ENCODE measurements around the gene C20orf173. TPM values are rescaled to one million over a fixed set of nuclear protein-coding genes. Genes with fewer than 3 reads are reported as not detected.

The C20orf173 gene
- total RNA-seq, 4 donors from 2014 or later = not detected

DNA sequence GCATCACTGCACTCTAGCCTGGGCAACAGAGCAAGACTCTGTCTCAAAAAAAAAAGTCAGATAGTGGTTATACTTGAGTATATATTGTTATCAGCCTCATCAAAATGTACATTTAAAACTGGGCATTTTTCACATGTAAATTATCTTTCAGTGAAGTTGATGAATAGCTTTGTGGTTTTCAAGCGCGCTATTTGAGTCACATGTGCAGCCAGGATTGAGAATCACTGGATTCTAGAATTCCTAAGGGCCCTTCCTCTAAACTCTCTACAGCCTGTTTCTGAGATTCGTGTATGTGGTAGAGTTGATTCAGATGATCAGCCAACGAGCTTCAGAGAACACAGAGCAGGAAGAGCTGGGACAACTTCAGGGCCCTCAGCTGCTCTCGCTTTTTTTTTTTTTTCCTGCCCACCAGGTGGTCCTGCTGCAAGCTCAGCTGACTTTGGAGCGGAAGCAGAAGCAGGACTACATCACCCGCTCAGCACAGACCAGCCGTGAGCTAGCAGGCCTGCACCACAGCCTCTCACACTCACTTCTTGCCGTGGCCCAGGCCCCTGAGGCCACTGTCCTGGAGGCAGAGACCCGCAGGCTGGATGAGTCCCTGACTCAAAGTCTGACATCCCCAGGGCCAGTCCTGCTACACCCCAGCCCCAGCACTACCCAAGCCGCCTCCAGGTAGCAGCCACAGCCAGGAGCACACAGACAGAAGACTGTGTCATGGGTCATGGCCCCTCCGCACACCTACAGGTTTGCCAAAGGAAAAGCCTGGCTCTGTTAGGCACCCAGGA is 18.3 kb downstream of the C20orf173 start:
- no peak overlapping the region for H3K27ac ChIP-seq
- no peak overlapping the region for H3K4me3 ChIP-seq
- H3K4me1 ChIP-seq = no peaks in the 10 kb centered on the region
- no peak for TF ChIP-seq EP300 (IDR thresholded peaks at IDR 0.05)
- TF ChIP-seq POLR2A (IDR thresholded peaks at IDR 0.05) = no peak
- TF ChIP-seq, protein P1, sequence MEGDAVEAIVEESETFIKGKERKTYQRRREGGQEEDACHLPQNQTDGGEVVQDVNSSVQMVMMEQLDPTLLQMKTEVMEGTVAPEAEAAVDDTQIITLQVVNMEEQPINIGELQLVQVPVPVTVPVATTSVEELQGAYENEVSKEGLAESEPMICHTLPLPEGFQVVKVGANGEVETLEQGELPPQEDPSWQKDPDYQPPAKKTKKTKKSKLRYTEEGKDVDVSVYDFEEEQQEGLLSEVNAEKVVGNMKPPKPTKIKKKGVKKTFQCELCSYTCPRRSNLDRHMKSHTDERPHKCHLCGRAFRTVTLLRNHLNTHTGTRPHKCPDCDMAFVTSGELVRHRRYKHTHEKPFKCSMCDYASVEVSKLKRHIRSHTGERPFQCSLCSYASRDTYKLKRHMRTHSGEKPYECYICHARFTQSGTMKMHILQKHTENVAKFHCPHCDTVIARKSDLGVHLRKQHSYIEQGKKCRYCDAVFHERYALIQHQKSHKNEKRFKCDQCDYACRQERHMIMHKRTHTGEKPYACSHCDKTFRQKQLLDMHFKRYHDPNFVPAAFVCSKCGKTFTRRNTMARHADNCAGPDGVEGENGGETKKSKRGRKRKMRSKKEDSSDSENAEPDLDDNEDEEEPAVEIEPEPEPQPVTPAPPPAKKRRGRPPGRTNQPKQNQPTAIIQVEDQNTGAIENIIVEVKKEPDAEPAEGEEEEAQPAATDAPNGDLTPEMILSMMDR (IDR thresholded peaks at IDR 0.05) = no peak
- 78 to 92% methylated on average over 11 to 12 of the region's 12 CpGs for WGBS, 2 donors
- DNase-seq (ENCODE audit: low spot score in 2 of 2) = no peak
- H3K9me3 ChIP-seq = no peaks in the 10 kb centered on the region
- H3K36me3 ChIP-seq = peaks cover 0 to 96% (median 29%) of the 10 kb centered on the region in 3 donors
- H3K27me3 ChIP-seq = no peaks in the 10 kb centered on the region

DNA sequence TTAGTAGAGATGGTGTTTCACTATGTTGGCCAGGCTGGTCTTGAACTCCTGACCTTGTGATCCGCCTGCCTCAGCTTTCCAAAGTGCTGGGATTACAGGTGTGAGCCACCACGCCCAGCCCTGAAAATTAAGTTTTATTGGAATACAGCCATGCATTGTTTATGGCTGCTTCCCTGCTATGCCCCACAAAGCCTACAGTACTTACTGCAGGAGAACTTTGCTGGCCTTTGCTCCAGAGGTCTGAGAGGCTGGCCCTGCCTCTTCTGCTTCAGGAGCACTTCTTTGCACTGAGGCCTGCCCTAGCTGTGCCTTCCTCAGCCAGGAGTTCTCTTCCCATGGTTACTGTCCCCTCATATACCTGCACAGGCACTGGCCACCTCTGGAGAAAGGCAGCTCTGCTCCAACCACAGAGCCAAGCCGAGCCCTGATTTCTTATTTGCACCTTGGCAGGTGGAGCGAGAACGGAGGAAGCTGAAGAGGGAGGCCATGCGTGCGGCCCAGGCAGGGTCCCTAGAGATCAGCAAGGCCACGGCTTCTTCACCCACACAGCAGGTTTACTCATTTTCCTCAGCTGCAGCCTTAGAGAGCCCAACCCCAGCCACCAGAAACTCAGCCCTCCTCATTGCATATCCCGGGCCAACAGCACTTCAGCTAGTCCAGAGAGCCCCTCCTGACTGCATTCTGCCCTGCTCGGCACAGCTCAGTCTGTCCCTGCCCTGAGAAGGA is 20.8 kb downstream of the C20orf173 start:
- DNase-seq (ENCODE audit: low spot score in 2 of 2) = no peak
- 85 to 89% methylated on average over 7 to 9 of the region's 10 CpGs for WGBS, 2 donors
- Histone ChIP-seq H3K4me3 (no peak overlapping the region), H3K9me3 (no peaks in the 10 kb centered on the region), H3K36me3 (peaks cover 0 to 97% (median 34%) of the 10 kb centered on the region in 3 donors), H3K27ac (no peak overlapping the region), H3K27me3 (no peaks in the 10 kb centered on the region), H3K4me1 (no peaks in the 10 kb centered on the region)
- TF ChIP-seq POLR2A (IDR thresholded peaks at IDR 0.05) = no peak
- no peak for TF ChIP-seq EP300 (IDR thresholded peaks at IDR 0.05)
- TF ChIP-seq, protein P1 (IDR thresholded peaks at IDR 0.05) = no peak

DNA sequence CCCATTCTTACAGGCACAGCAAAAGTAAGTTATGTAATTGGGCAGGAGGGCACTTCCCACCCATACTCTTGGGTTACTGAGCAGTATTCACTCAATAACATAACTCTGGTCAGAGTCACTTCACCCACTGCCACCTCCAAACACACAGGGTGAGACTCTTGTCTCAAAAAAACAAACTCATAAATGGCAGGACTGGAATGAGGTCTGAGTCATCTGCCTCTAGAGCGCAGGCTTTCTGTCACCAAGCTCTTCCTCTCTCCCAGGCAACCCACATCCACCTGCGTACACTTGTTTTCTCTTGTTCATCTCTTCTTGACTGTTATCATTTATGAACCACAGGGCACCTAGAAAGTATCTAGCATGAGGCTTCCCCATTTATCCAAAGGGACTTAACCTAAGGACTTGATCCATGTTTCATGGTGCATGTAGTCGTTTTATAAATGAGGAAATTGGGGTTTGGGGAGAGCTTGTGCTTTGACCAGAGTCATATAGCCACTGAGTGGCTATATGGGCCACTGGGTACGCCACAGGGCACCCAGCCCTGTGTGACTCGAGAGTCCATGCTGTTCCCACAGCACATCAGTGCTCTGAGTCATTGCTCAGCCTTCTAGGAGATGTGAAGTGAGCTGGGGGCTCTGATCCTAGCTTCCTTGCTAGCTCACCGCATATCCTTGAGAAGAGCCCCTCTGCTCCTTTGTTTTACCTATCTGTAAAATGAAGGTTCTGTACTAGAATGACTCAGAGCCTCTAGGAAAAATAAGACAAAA is 22.4 kb downstream of the C20orf173 start:
- WGBS, 2 donors = 90 to 94% methylated on average over 6 of the region's 6 CpGs
- H3K4me3 ChIP-seq = no peak overlapping the region
- H3K27ac ChIP-seq = no peak overlapping the region
- TF ChIP-seq, protein P1 (IDR thresholded peaks at IDR 0.05) = no peak
- TF ChIP-seq EP300 (IDR thresholded peaks at IDR 0.05) (no peak), POLR2A (IDR thresholded peaks at IDR 0.05) (no peak)
- DNase-seq (ENCODE audit: low spot score in 2 of 2) = no peak
- no peaks in the 10 kb centered on the region for H3K4me1 ChIP-seq
- H3K27me3 ChIP-seq = no peaks in the 10 kb centered on the region
- no peaks in the 10 kb centered on the region for H3K9me3 ChIP-seq
- H3K36me3 ChIP-seq = peaks cover 0 to 97% (median 45%) of the 10 kb centered on the region in 3 donors

DNA sequence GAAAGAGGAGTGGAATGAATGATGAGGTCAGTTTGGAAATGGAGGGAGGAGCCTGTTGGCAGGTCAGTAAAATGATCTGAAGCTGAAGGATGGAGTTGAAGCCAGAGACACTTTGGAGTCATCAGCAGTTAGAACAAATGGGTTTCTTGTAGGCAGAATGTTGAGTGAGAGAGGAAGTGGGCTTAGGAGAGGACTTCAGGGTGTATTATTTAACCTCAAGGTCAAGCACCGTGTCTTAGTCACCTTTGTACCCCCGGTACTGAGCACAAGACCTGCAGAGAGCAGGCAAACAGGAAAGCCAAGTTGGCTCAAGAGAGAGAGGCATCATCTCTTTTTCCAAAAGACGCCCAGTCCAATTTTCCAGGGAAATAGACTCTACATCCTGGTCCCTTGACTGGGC is 23.3 kb downstream of the C20orf173 start:
- TF ChIP-seq POLR2A (IDR thresholded peaks at IDR 0.05) (no peak), EP300 (IDR thresholded peaks at IDR 0.05) (no peak)
- TF ChIP-seq, protein P1 (IDR thresholded peaks at IDR 0.05) = no peak
- WGBS, 2 donors = 81 to 87% methylated on average over 3 of the region's 3 CpGs
- Histone ChIP-seq H3K4me1 (no peaks in the 10 kb centered on the region), H3K27ac (no peak overlapping the region), H3K27me3 (no peaks in the 10 kb centered on the region), H3K4me3 (no peak overlapping the region), H3K9me3 (no peaks in the 10 kb centered on the region), H3K36me3 (peaks cover 0 to 97% (median 51%) of the 10 kb centered on the region in 3 donors)
- DNase-seq (ENCODE audit: low spot score in 2 of 2) = no peak
